Testis (tissue), 3 donors: Measurements from ENCODE around the gene TCF4. TPM values are rescaled to one million over a fixed set of nuclear protein-coding genes. Genes with fewer than 3 reads are reported as not detected.

Experiments used
- DNase-seq: peaks from one replicate; pipeline ENCODE4 v3.0.0-alpha.2; 2019
- H3K27ac ChIP-seq, 2 donors: fragments of 200-600 bp; sonication (generic); one replicate each; pipeline ENCODE4 v1.5.1; 2019
- H3K27me3 ChIP-seq: fragments of 200-600 bp; sonication (generic); one replicate; pipeline ENCODE4 v1.5.1; 2019
- H3K36me3 ChIP-seq: fragments of 200-600 bp; sonication (generic); one replicate; pipeline ENCODE4 v1.5.1; 2017; ENCODE audit warnings: low read depth; ENCODE audit errors: missing control alignments
- H3K4me1 ChIP-seq: fragments of 200-600 bp; sonication (generic); one replicate; pipeline ENCODE4 v1.5.1; 2019
- H3K4me3 ChIP-seq, 2 donors: fragments of 200-600 bp; sonication (generic); one replicate each; pipeline ENCODE4 v1.5.1; 2017 to 2019
- H3K9me3 ChIP-seq: fragments of 200-600 bp; sonication (generic); one replicate; pipeline ENCODE4 v1.5.1; 2017
- POLR2A ChIP-seq: fragments of 450-650 bp; IDR thresholded peaks from one replicate; pipeline ENCODE4 v1.6.1; 2017; ENCODE audit warnings: antibody characterized with exemption, mild to moderate bottlenecking, moderate library complexity
- WGBS, 2 donors: methylation state at CpG; one replicate each; pipeline ENCODE4 v1.1.5; 2018; 5-methylcytosine and 5-hydroxymethylcytosine counted together
- intact Hi-C: fragments of 100-400 bp; cut with DNase I; formaldehyde crosslinking; loops from one replicate; pipeline ENCODE4 v1.15.1; 2023; ENCODE audit warnings: low total_unique reads
- polyA plus RNA-seq: library from polyadenylated mRNA; stranded (reverse); fragments of 350-450 nt; fragmentation: Illumina TruSeq; extraction: RNeasy Lipid Tissue Mini Kit (QIAGEN cat#74804); gene quantifications from one replicate; pipeline ENCODE4 v1.2.3, GENCODE V29; 2014; ENCODE audit warnings: low read depth, low replicate concordance; ENCODE audit not compliant: insufficient read depth
- total RNA-seq, 2 donors: library from RNA; depleted of rRNA; stranded (reverse); fragments of >200 nt; gene quantifications; one replicate each; pipeline ENCODE4 v1.2.3, GENCODE V29; 2016
- TF ChIP-seq, protein P1 (sequence below), 3 experiments: fragments of 450-650 bp in 2 of 3; fragments of 200-600 bp in 1 of 3; sonication (generic) in 1 of 3; IDR thresholded peaks; one replicate each; pipeline ENCODE4 v1.5.1; 2016 to 2019; ENCODE audit warnings: antibody characterized with exemption in 3 of 3, mild to moderate bottlenecking in 2 of 3, moderate library complexity in 1 of 3

Gene TCF4
- total and polyA plus RNA-seq, 3 donors from 2014 or later, result 50.8 to 122 (median 110) TPM

DNA sequence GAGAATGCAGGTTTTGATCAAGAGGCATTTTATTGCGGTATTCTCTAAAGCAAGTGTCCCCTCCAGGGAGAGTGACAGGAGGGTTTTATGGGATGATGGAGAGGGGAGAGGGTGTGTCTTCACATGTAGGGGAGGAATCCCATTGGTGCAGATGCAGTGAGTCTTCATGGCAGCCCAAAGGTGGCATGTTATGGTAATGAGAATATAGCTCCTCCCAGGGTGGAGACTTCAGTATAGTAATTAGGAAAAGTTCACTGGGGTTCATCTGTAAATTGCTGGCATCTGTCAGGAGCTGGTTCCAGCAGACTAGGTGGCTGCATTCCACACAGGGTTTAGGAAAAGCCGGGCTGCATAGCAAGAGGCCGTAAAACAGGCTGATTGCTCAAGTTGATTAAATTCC is 398.0 kb downstream of the TCF4 start:
- no peak for DNase-seq
- H3K4me3 ChIP-seq, result no peak overlapping the region
- H3K9me3 ChIP-seq, result no peaks in the 10 kb centered on the region
- no peaks in the 10 kb centered on the region for H3K27me3 ChIP-seq
- intact Hi-C loops, result no loop called here
- H3K36me3 ChIP-seq, result no peaks in the 10 kb centered on the region
- TF ChIP-seq, protein P1, sequence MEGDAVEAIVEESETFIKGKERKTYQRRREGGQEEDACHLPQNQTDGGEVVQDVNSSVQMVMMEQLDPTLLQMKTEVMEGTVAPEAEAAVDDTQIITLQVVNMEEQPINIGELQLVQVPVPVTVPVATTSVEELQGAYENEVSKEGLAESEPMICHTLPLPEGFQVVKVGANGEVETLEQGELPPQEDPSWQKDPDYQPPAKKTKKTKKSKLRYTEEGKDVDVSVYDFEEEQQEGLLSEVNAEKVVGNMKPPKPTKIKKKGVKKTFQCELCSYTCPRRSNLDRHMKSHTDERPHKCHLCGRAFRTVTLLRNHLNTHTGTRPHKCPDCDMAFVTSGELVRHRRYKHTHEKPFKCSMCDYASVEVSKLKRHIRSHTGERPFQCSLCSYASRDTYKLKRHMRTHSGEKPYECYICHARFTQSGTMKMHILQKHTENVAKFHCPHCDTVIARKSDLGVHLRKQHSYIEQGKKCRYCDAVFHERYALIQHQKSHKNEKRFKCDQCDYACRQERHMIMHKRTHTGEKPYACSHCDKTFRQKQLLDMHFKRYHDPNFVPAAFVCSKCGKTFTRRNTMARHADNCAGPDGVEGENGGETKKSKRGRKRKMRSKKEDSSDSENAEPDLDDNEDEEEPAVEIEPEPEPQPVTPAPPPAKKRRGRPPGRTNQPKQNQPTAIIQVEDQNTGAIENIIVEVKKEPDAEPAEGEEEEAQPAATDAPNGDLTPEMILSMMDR (IDR thresholded peaks at IDR 0.05), result no peak
- TF ChIP-seq POLR2A, result no peak
- no peak overlapping the region for H3K27ac ChIP-seq
- WGBS, 2 donors, result 76 to 88% methylated on average over 3 of the region's 3 CpGs
- no peaks in the 10 kb centered on the region for H3K4me1 ChIP-seq

DNA sequence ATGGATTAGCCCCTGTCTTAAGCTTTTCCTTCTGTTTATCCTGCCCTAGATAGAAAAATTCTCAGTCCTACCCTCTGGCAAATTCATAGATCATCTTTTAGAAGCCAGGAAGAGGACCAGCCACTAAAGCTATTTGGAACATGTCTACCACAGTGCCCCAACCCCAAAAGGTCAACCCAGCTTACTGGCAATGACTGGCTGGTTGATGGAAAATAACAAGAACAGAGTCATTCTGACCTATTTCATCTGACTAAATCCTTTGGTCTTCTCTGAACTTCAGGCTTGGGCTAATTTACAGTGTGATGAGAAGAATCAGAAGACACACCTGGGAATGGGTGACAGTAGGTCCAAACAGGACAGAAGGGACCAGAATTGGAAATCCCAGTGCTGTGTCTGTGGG is 401.4 kb downstream of the TCF4 start:
- DNase-seq, result no peak
- intact Hi-C loops, result no loop called here
- H3K27ac ChIP-seq, result no peak overlapping the region

DNA sequence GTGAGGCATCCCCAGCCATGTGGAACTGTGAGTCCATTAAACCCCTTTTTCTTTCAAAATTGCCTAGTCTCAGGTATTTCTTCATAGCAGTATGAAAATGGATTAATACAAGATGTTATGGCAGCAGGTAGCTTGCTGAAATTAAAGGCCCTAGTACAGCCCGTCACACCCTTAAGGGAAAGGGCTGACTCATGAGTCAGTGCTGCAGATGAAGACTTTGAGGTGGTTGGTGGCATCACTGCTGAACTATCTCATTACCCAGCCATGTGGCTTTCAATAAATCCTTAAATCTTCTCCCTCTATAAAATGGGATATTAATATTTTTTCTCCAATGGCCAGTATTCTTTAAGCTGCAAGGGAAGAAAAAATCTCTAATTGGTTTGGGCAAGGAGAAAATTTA is 402.6 kb downstream of the TCF4 start:
- no peak overlapping the region for H3K27ac ChIP-seq
- H3K36me3 ChIP-seq, result no peaks in the 10 kb centered on the region
- H3K4me1 ChIP-seq, result no peaks in the 10 kb centered on the region
- no peaks in the 10 kb centered on the region for H3K9me3 ChIP-seq
- no peaks in the 10 kb centered on the region for H3K27me3 ChIP-seq
- no peak for DNase-seq
- 92 to 93% methylated on average over 1 of the region's 1 CpG for WGBS, 2 donors
- intact Hi-C loops, result no loop called here
- no peak for TF ChIP-seq POLR2A
- TF ChIP-seq, protein P1 (IDR thresholded peaks at IDR 0.05), result no peak
- no peak overlapping the region for H3K4me3 ChIP-seq

More for the DNA sequence above, 401.4 kb downstream of the TCF4 start:
- H3K9me3 ChIP-seq, result no peaks in the 10 kb centered on the region
- TF ChIP-seq POLR2A, result no peak
- TF ChIP-seq, protein P1 (IDR thresholded peaks at IDR 0.05), result no peak
- no peaks in the 10 kb centered on the region for H3K36me3 ChIP-seq
- no peak overlapping the region for H3K4me3 ChIP-seq
- H3K4me1 ChIP-seq, result no peaks in the 10 kb centered on the region
- no peaks in the 10 kb centered on the region for H3K27me3 ChIP-seq

DNA sequence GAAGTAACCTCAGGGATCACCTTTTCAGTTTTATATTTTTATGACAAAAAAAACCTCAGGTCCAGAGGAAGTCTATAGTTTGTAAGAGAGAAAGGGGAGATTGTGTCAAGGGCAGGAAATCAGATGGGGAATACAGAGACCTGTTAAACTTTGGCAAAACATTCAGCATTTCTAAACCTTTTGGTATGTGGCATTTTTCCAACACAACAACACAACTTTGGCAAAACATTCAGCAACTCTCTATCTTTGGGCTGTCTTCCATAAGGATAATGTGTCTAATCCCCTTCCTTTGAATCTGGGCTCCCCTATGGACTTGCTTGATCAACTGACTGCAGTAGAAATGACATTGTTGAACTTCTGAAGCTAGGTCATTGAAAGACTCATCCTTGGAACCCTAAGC is 408.2 kb downstream of the TCF4 start:
- H3K4me1 ChIP-seq, result no peaks in the 10 kb centered on the region
- H3K27ac ChIP-seq, result no peak overlapping the region
- no peak for DNase-seq
- H3K27me3 ChIP-seq, result no peaks in the 10 kb centered on the region
- H3K36me3 ChIP-seq, result no peaks in the 10 kb centered on the region
- no peak for TF ChIP-seq POLR2A
- TF ChIP-seq, protein P1 (IDR thresholded peaks at IDR 0.05), result no peak
- H3K9me3 ChIP-seq, result no peaks in the 10 kb centered on the region
- intact Hi-C loops, result no loop called here
- no peak overlapping the region for H3K4me3 ChIP-seq

DNA sequence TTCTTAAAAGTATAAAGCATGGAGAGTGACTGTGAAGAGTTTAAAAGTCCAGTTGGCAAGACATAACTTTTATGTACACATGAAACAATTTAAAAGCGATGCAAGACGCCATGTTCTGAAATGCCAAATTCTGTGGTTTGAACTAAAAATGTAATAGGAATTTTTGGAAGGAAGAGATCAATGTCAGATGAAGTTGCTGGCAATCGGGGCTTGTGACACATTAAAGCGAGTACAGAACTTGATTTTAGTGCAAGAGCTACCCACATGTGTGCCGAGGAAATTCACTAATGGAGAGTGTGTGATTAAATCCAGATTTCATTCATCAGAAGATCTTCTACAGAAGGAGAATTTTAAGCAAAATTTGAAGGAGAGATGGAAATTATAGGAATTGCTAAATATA is 408.6 kb downstream of the TCF4 start:
- DNase-seq, result no peak
- intact Hi-C loops, result no loop called here
- H3K9me3 ChIP-seq, result no peaks in the 10 kb centered on the region
- no peak overlapping the region for H3K4me3 ChIP-seq
- TF ChIP-seq POLR2A, result no peak
- TF ChIP-seq, protein P1 (IDR thresholded peaks at IDR 0.05), result no peak
- WGBS, 2 donors, result 78 to 86% methylated on average over 5 of the region's 5 CpGs
- H3K36me3 ChIP-seq, result no peaks in the 10 kb centered on the region
- H3K4me1 ChIP-seq, result no peaks in the 10 kb centered on the region
- H3K27me3 ChIP-seq, result no peaks in the 10 kb centered on the region
- no peak overlapping the region for H3K27ac ChIP-seq
